GM10248 (cell line): Measurements from ENCODE around the gene E2F2.

Source experiments
- CTCF ChIA-PET: fragments of 300-600 bp; sonication (Branson Sonifier 250); formaldehyde crosslinking; extraction: SDS; loops from one replicate; lab custom pipeline; 2021; ENCODE audit warnings: antibody characterized with exemption; lab: Yijun Ruan, JAX
- POLR2A ChIA-PET: fragments of 350-650 bp; sonication (Branson Sonifier 250); formaldehyde crosslinking; extraction: SDS; loops from one replicate; lab custom pipeline; 2020; ENCODE audit warnings: antibody characterized with exemption; lab: Yijun Ruan, JAX
- DNase-seq: peaks from one replicate; pipeline ENCODE4 v3.0.0; 2012; ENCODE audit errors: extremely low spot score
- CTCF ChIP-seq: IDR thresholded peaks from 2 replicates; pipeline ENCODE4 v1.5.1; 2012; ENCODE audit warnings: mild to moderate bottlenecking, low read depth; ENCODE audit errors: extremely low read depth, missing control alignments, control extremely low read depth

The E2F2 gene

GRCh38 chr1:23483321-23484252, 47.4 kb downstream of the E2F2 start, which contains the start of gene ASAP3:
TSS of gene ASAP3 (minus strand) at chr1:23484179. CDS start at chr1:23484133, 46 bp downstream.
- DNase-seq = no peak
- POLR2A ChIA-PET = no interaction called here

GRCh38 chr1:23481904-23482303, 49.1 kb downstream of the E2F2 start:
- ChIA-PET POLR2A (no interaction called here), CTCF (interaction anchor here (1.4 to 7.2 kb wide), 2 partner anchors 14 to 155 kb away, joined by 4 to 74 read pairs; no protein-coding TSS in a partner anchor)
- TF ChIP-seq CTCF = no peak

More at GRCh38 chr1:23483321-23484252, 47.4 kb downstream of the E2F2 start, which contains the start of gene ASAP3:
- peak; percentile 4 for TF ChIP-seq CTCF
- CTCF ChIA-PET = interaction anchor here (0.9 to 7.2 kb wide), 10 partner anchors 11 to 326 kb away, joined by 3 to 74 read pairs (median 4); partner anchors contain the start of gene HTR1D

GRCh38 chr1:23481026-23481597, 49.9 kb downstream of the E2F2 start:
- CTCF ChIA-PET = interaction anchor here (0.9 to 7.2 kb wide), 3 partner anchors 15 to 156 kb away, joined by 3 to 74 read pairs (median 4); no protein-coding TSS in a partner anchor
- TF ChIP-seq CTCF = no peak
- POLR2A ChIA-PET = no interaction called here

More at GRCh38 chr1:23481904-23482303, 49.1 kb downstream of the E2F2 start:
- DNase-seq = no peak

GRCh38 chr1:23480187-23481025, 50.6 kb downstream of the E2F2 start:
- ChIA-PET CTCF (interaction anchor here (0.9 to 7.2 kb wide), 5 partner anchors 16 to 185 kb away, joined by 3 to 74 read pairs (median 3); no protein-coding TSS in a partner anchor), POLR2A (no interaction called here)

More at GRCh38 chr1:23481026-23481597, 49.9 kb downstream of the E2F2 start:
- no peak for DNase-seq

GRCh38 chr1:23479666-23479941, 51.4 kb downstream of the E2F2 start:
- ChIA-PET POLR2A (no interaction called here), CTCF (interaction anchor here (1.0 to 1.1 kb wide), 2 partner anchors 17 to 186 kb away, joined by 3 read pairs; no protein-coding TSS in a partner anchor)
- DNase-seq = no peak
- no peak for TF ChIP-seq CTCF

More at GRCh38 chr1:23480187-23481025, 50.6 kb downstream of the E2F2 start:
- DNase-seq = no peak
- no peak for TF ChIP-seq CTCF
